Measurements from ENCODE around the gene BEX3. TPM values are rescaled to one million over a fixed set of nuclear protein-coding genes. Genes with fewer than 3 reads are reported as not detected.
"Not testable (repeated sequence)": the region's sequence is repeated elsewhere in the genome, so short reads cannot be mapped to it uniquely, and the experiment has no call there.

Gene BEX3
- total RNA-seq, 4 donors from 2014 or later, result 117 to 215 (median 167) TPM

- Histone ChIP-seq H3K4me1 (no peaks in the 10 kb centered on the region), H3K9me3 (no peaks in the 10 kb centered on the region), H3K27me3 (no peaks in the 10 kb centered on the region), H3K27ac (no peak overlapping the region), H3K36me3 (no peaks in the 10 kb centered on the region), H3K4me3 (no peak overlapping the region)
- TF ChIP-seq EP300 (IDR thresholded peaks at IDR 0.05), result no peak
- TF ChIP-seq POLR2A (IDR thresholded peaks at IDR 0.05), result no peak
- TF ChIP-seq, protein P1, sequence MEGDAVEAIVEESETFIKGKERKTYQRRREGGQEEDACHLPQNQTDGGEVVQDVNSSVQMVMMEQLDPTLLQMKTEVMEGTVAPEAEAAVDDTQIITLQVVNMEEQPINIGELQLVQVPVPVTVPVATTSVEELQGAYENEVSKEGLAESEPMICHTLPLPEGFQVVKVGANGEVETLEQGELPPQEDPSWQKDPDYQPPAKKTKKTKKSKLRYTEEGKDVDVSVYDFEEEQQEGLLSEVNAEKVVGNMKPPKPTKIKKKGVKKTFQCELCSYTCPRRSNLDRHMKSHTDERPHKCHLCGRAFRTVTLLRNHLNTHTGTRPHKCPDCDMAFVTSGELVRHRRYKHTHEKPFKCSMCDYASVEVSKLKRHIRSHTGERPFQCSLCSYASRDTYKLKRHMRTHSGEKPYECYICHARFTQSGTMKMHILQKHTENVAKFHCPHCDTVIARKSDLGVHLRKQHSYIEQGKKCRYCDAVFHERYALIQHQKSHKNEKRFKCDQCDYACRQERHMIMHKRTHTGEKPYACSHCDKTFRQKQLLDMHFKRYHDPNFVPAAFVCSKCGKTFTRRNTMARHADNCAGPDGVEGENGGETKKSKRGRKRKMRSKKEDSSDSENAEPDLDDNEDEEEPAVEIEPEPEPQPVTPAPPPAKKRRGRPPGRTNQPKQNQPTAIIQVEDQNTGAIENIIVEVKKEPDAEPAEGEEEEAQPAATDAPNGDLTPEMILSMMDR (IDR thresholded peaks at IDR 0.05), result no peak
- TF ChIP-seq POLR2AphosphoS5 (IDR thresholded peaks at IDR 0.05), result no peak
- no peak for ATAC-seq
- WGBS, 2 donors (ENCODE audit: low coverage in 1 of 2), result 92 to 100% methylated on average over 1 to 2 of the region's 2 CpGs
These were observed 31.4 kb downstream of the BEX3 start for GRCh38 chrX:103407776-103408175.

DNA sequence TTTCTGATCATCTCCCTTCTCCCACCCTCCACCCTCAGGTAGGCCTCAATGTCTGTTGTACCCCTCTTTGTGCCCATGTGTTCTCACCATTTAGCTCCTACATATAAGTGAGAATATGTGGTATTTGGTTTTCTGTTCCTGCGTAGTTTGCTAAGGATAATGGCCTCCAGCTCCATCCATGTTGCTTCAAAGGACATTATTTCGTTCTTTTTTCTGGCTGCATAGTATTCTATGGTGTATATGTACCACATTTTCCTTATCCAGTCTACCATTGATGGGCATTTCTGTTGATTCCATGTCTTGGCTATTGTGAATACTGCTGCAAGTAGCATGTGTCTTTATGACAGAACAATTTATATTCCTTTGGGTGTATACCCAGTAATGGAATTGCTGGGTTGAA, 35.4 kb downstream of the BEX3 start:
- not testable (repeated sequence) for H3K27ac ChIP-seq, H3K36me3 ChIP-seq, H3K4me1 ChIP-seq, H3K27me3 ChIP-seq, ATAC-seq, H3K4me3 ChIP-seq, H3K9me3 ChIP-seq
- 60 to 100% methylated on average over 1 to 2 of the region's 2 CpGs for WGBS, 2 donors (ENCODE audit: low coverage in 1 of 2)

- no peaks in the 10 kb centered on the region for H3K36me3 ChIP-seq
- no peak for TF ChIP-seq EP300 (IDR thresholded peaks at IDR 0.05)
- no peak for TF ChIP-seq POLR2AphosphoS5 (IDR thresholded peaks at IDR 0.05)
- no peak for TF ChIP-seq POLR2A (IDR thresholded peaks at IDR 0.05)
- TF ChIP-seq, protein P1 (IDR thresholded peaks at IDR 0.05), result no peak
- no peak overlapping the region for H3K27ac ChIP-seq
- no peaks in the 10 kb centered on the region for H3K27me3 ChIP-seq
- H3K4me1 ChIP-seq, result no peaks in the 10 kb centered on the region
- H3K4me3 ChIP-seq, result no peak overlapping the region
- 92% methylated on average over 2 of the region's 8 CpGs; no CpG with 5 or more reads in 1 of the 2 donors for WGBS, 2 donors (ENCODE audit: low coverage in 1 of 2)
- H3K9me3 ChIP-seq, result no peaks in the 10 kb centered on the region
- no peak for ATAC-seq
These were observed 37.5 kb downstream of the BEX3 start for GRCh38 chrX:103413705-103414387.

- Histone ChIP-seq H3K27ac (no peak overlapping the region), H3K9me3 (no peaks in the 10 kb centered on the region), H3K36me3 (no peaks in the 10 kb centered on the region), H3K4me1 (no peaks in the 10 kb centered on the region), H3K27me3 (no peaks in the 10 kb centered on the region), H3K4me3 (no peak overlapping the region)
- ATAC-seq, result no peak
- 93 to 100% methylated on average over 1 to 3 of the region's 7 CpGs for WGBS, 2 donors (ENCODE audit: low coverage in 1 of 2)
- TF ChIP-seq, protein P1 (IDR thresholded peaks at IDR 0.05), result no peak
- no peak for TF ChIP-seq EP300 (IDR thresholded peaks at IDR 0.05)
- no peak for TF ChIP-seq POLR2AphosphoS5 (IDR thresholded peaks at IDR 0.05)
- TF ChIP-seq POLR2A (IDR thresholded peaks at IDR 0.05), result no peak
These were observed 38.2 kb downstream of the BEX3 start for GRCh38 chrX:103414561-103414960.

DNA sequence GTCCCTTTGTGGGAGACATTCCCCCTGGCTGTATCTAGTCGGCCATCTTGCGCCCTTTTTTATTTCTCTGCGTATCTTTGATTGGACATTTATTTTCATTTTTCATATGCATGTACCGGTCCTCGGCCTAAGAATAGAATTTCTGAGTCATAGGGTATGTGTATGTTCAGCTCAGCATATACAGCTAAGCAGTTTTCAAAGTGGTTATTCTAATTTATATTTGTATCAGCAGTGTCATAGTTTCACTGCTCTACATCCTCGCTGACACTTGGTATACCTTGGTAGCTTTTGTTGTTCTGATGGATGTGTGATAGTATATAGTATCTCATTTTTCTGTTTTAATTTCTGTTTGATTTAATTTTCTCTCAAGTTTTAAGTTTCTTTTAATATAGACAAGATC, 38.7 kb downstream of the BEX3 start:
- TF ChIP-seq, protein P1 (IDR thresholded peaks at IDR 0.05), result no peak
- no peak for TF ChIP-seq POLR2A (IDR thresholded peaks at IDR 0.05)
- Histone ChIP-seq H3K27me3 (no peaks in the 10 kb centered on the region), H3K27ac (no peak overlapping the region), H3K9me3 (no peaks in the 10 kb centered on the region), H3K4me1 (no peaks in the 10 kb centered on the region), H3K4me3 (no peak overlapping the region), H3K36me3 (no peaks in the 10 kb centered on the region)
- WGBS, 2 donors (ENCODE audit: low coverage in 1 of 2), result 78 to 79% methylated on average over 4 to 5 of the region's 6 CpGs
- ATAC-seq, result no peak

Measured in gastroesophageal sphincter (tissue), 4 donors.